Muscle of arm (tissue), 12 donors: ENCODE measurements around the gene UBAP1. TPM values are rescaled to one million over a fixed set of nuclear protein-coding genes. Genes with fewer than 3 reads are reported as not detected.
"Not testable (repeated sequence)": the region's sequence is repeated elsewhere in the genome, so short reads cannot be mapped to it uniquely, and the experiment has no call there.

Source experiments
- DNase-seq: peaks from one replicate; pipeline ENCODE4 v3.0.0-alpha.2; 2013
- polyA plus RNA-seq, 12 donors: library from polyadenylated mRNA; unstranded; fragments of 120-200 nt; gene quantifications; one replicate each; pipeline ENCODE4 v1.2.1, GENCODE V29; 2013; ENCODE audit not compliant: insufficient read length in 12 of 12

UBAP1 gene
- polyA plus RNA-seq, 12 donors: 32.0 to 46.5 (median 39.3) TPM; not detected in 1

- no peak for DNase-seq
Measured at GRCh38 chr9:34219421-34219820, 40.6 kb downstream of the UBAP1 start.

GRCh38 chr9:34220218-34220617 is 41.4 kb downstream of the UBAP1 start:
- no peak for DNase-seq

- DNase-seq: no peak
Measured at GRCh38 chr9:34224349-34224748, 45.5 kb downstream of the UBAP1 start.

GRCh38 chr9:34226144-34226760 is 47.4 kb downstream of the UBAP1 start:
- not testable (repeated sequence) for DNase-seq

DNA sequence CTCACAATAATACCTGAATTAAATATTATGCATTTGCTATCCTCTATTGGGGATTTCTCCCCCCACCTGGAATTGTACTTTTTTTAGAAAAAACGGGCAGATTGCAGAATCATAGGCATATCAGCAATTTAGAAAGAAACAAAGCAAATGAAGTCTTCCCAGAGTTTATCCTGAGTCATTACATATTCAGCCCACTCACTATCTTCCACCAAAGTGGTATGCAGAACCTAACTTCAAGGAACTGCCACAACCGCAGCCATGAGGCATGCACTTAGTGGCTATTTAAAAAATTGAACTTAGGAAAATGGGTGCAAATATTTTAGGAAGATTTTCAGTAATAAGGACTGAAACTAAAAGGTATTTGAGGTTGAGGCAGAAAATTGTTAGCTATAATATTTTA is 48.6 kb downstream of the UBAP1 start:
- no peak for DNase-seq

DNA sequence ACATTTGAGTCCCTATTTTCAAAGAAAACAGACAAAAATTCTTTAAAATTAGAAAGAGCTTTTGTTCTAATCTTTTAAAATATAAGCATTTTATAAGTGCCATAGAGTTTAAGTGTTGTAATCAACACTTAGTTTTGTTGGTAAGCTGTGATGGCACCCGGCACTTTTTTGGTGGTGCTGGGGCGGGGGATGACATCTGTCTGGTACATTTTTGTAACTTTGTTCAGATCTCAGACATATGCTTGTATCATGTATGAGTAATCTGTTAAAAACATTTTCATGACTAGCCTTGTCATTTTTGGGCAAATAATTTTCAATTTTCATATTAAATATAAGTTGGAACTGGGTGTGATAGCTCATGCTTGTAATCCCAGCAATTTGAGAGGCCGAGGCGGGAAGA is 51.7 kb downstream of the UBAP1 start:
- DNase-seq: no peak

DNA sequence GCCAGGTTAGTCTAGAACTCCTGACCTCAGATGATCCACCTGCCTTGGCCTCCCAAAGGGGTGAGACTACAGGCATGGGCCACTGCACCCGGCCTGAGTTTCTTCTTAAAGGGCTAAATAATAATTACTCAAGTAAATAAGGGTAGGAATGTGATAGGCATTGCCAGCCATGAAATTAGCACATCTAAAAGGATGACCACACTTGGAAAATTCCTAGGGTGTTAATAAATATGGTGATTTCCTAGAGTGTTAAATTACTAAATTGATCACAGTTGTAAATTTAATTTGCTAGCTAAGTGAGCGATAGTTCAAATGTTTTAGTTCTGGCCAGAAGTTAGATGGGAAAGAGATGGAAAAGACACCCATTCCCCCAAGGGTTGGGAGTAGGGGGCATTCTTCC is 53.4 kb downstream of the UBAP1 start:
- DNase-seq: no peak

GRCh38 chr9:34233672-34234071 is 54.8 kb downstream of the UBAP1 start:
- no peak for DNase-seq

GRCh38 chr9:34237836-34238235 is 59.0 kb downstream of the UBAP1 start:
- DNase-seq: no peak

GRCh38 chr9:34240006-34240405 is 61.2 kb downstream of the UBAP1 start:
- DNase-seq: no peak

- no peak for DNase-seq
Measured at GRCh38 chr9:34242830-34243229, 64.0 kb downstream of the UBAP1 start.

GRCh38 chr9:34245212-34245611 is 66.4 kb downstream of the UBAP1 start:
- not testable (repeated sequence) for DNase-seq

DNA sequence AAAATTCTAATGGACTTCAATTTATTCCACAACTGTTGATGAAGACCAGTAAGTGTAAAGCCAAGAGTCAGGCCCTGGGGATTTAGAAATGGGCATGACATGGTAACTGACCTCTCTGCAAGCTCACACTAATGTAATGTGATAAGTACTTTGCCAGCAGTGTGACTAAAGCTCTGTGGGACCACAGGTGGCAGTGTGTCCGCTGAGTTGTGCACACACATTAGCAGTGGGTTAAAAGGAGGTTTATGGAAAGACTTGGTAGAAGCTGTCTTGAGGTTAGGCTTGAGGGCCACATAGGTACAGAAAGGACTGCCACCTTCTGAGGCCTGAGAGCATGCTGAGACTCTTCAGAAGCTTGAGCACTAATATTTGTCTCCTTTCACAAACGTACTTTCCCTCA is 67.6 kb downstream of the UBAP1 start:
- no peak for DNase-seq

DNA sequence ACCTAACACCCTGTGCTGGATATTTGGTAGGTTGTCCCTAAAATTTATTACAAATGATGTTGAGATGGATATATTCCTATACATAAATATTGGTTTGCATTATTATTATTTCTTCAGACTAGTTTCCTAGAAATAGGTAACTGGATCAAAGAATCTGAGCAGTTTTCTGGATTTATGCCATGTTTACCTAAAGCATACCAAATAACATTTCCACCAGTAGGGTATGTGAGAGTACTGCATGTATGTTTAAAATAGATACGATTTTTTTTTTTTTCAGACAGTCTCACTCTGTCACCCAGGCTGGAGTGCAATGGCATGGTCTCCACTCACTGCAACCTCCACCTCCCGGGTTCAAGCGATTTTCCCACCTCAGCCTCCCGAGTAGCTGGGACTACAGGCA is 68.9 kb downstream of the UBAP1 start:
- not testable (repeated sequence) for DNase-seq

GRCh38 chr9:34249274-34249673 is 70.4 kb downstream of the UBAP1 start:
- no peak for DNase-seq

DNA sequence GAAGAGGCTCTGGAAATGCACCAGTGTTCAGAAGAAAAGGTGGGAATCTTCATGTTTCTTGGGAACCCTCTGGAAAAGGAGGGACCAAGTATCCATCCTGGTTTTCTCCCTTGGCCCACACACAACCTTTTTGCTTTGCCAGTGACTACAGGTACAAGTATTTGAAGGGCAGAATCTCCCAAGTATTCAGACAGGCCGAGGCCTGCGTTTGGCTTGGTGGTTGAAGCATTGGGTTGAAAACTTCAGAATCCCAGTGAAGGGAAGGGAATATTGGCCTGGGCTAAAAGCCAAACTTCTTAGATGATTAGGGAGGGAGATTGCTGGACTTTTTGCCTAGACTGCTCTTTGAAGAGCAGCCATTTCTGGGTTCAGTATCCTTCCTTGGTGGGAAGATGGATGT is 71.9 kb downstream of the UBAP1 start:
- DNase-seq: no peak

- no peak for DNase-seq
Measured at GRCh38 chr9:34252016-34252415, 73.2 kb downstream of the UBAP1 start.

DNA sequence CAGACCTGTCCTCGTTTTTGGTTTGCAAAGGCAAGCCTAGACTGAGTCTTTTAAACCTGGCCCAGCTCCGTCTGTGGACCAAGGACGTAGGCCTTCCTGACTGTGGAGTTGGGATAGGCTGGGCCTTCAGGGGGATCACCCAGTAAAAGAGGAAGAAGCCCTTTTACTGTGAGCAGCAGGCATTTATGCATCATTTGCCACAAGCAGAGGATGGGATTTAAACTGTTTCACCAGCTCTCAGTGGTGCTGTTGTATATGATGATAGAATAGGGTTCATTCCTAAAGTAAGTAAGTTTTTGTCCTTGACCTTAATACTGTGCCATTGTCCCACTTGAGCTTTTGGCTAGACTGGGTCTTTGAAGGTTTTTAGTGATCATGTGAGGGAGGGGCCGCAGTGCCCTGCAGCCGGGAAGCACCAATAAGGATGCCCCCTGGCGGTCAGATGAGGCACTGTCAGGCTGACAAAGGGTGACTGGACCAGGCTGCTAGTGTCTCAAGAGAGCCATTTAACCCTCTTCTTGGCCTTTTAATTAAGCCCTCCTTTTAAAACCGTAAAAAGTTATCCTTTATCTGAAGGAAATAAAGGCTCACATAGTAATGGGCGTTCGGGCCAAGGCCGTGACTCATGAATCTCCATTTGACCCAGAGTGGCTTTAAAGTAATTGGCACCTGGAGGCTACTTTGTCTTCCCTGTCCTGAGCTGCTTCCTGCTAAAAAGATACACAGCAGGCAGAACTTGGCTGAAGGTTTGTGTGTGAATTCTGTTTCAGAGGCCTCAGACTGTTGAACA is 74.0 kb downstream of the UBAP1 start:
- peak; percentile 49 for DNase-seq

- peak; percentile 48 for DNase-seq
Measured at GRCh38 chr9:34253460-34253837, 74.6 kb downstream of the UBAP1 start.

DNA sequence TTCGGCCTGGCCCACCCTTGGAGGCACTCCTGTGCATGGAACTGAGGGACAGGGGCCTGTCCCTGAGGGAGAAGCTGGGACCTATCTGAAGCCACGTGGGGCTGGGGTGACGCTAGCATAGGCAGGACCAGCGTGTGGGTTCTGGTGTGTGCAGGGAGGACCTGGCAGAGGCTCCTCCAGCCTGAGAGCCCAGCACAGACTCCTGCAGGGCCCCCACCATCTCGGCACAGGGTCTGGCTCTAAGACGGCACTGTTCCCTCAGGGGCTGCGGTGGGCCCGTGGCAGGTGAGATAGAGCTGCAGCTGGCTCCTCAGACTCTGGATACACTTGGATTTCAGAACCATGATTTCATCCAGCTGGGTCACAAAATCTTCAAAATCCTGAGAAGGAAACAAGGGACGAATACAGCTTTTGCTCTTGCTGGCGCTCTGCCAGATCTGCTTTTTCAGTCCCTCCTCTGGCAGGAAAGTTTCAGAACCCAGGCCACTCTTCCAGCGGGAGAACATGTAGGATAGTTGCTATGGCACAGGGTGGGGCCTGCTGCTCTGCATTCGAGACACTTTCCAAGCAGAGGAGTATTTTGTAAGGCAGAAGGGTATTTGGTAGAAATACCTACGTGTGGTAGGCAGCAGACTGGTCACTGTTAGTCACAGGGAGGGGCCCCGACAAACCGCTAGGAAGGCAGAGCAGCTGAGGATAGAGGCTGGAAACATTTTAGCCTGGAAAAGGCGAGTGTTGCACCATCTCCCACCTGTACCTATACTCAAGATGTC is 75.5 kb downstream of the UBAP1 start:
- DNase-seq: peak; percentile 35

- DNase-seq: no peak
Measured at GRCh38 chr9:34254966-34255825, 76.4 kb downstream of the UBAP1 start.

DNA sequence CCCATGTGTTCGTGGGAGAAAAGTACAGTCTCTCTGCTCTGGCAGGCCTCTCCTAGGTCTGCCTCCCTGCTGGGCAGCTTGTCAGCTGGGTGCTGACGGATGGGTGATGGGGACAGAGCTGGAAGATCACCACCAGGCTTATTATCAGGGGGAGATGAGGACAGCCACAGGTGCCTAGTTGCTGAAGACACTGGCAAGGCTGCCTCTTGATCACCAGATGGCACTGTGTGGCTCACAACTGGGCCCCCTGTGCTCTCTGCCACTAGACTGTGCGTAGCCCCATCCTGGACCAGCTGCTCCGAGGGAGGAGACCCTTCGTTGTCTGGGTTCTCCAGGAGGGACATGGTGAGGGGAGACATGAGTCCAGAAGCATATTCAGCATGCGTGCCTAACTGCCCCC is 77.3 kb downstream of the UBAP1 start:
- no peak for DNase-seq
